Karpas-422 (cell line): Measurements from ENCODE around the gene PPM1E. TPM values are rescaled to one million over a fixed set of nuclear protein-coding genes. Genes with fewer than 3 reads are reported as not detected.

ENCODE experiments used
- DNase-seq: peaks from one replicate; pipeline ENCODE4 v3.0.0-alpha.2; 2015
- H2AFZ ChIP-seq: fragments of 200-600 bp; sonication (generic); 2 replicates; pipeline ENCODE4 v1.6.1; 2014; ENCODE audit warnings: antibody characterized with exemption, low read length, mixed read lengths
- H3K27ac ChIP-seq: fragments of 200-600 bp; sonication (generic); 2 replicates; pipeline ENCODE4 v1.5.1; 2014; ENCODE audit warnings: mild to moderate bottlenecking, low read length, moderate library complexity
- H3K27me3 ChIP-seq: fragments of 200-600 bp; sonication (generic); 2 replicates; pipeline ENCODE4 v1.6.1; 2014; ENCODE audit warnings: low read length, mixed read lengths
- H3K36me3 ChIP-seq: fragments of 200-600 bp; sonication (generic); 2 replicates; pipeline ENCODE4 v1.6.1; 2014; ENCODE audit warnings: low read length, mixed read lengths; ENCODE audit not compliant: insufficient read depth
- H3K4me1 ChIP-seq: fragments of 200-600 bp; sonication (generic); 2 replicates; pipeline ENCODE4 v1.6.1; 2014; ENCODE audit warnings: mild to moderate bottlenecking, low read length, mixed read lengths
- H3K4me2 ChIP-seq: fragments of 200-600 bp; sonication (generic); 2 replicates; pipeline ENCODE4 v1.6.1; 2014; ENCODE audit warnings: low read length, low read depth, mild to moderate bottlenecking; ENCODE audit not compliant: poor library complexity, severe bottlenecking
- H3K4me3 ChIP-seq: fragments of 200-600 bp; sonication (generic); 2 replicates; pipeline ENCODE4 v1.5.1; 2014; ENCODE audit warnings: mild to moderate bottlenecking, antibody characterized with exemption, low read length, mixed read lengths
- H3K79me2 ChIP-seq: fragments of 200-600 bp; sonication (generic); 2 replicates; pipeline ENCODE4 v1.6.1; 2014; ENCODE audit warnings: mild to moderate bottlenecking, low read length, mixed read lengths
- H3K9ac ChIP-seq: fragments of 200-600 bp; sonication (generic); 2 replicates; pipeline ENCODE4 v1.6.0; 2014; ENCODE audit warnings: low read length
- H3K9me2 ChIP-seq: fragments of 200-600 bp; sonication (generic), shearing (Covaris generic); replicated peaks from 2 replicates; pipeline ENCODE4 v1.6.0; 2014; ENCODE audit warnings: mild to moderate bottlenecking, low read length, moderate library complexity; ENCODE audit not compliant: insufficient read depth
- H3K9me3 ChIP-seq: fragments of 300-700, 200-600 bp; sonication (generic); 2 replicates; pipeline ENCODE4 v1.6.1; 2014; ENCODE audit warnings: low read length, mixed read lengths
- H4K20me1 ChIP-seq: fragments of 200-600 bp; sonication (generic); 2 replicates; pipeline ENCODE4 v1.6.1; 2014; ENCODE audit warnings: mild to moderate bottlenecking, antibody characterized with exemption, low read length, low read depth; ENCODE audit not compliant: insufficient read depth
- total RNA-seq: library from RNA; depleted of rRNA; stranded (reverse); fragments of >200 nt; shearing (Covaris generic); gene quantifications from 2 replicates; pipeline ENCODE4 v1.2.3, GENCODE V29; 2014; ENCODE audit warnings: low replicate concordance; rRNA removed

The PPM1E gene
- total RNA-seq = 0.56 and 1.0 TPM in 2 replicates

- Histone ChIP-seq H3K4me3 (peak within 1 kb of the TSS; percentile 77), H2AFZ (peak within 1 kb of the TSS; percentile 95), H3K27me3 (peaks cover 5% of the 10 kb centered on the region; the same call in 1 of the 2 replicates), H3K36me3 (no peaks in the 10 kb centered on the region), H3K4me2 (peak within 1 kb of the TSS; percentile 91), H3K9me2 (no peaks in the 10 kb centered on the region), H3K4me1 (peaks cover 20% of the 10 kb centered on the region), H3K79me2 (no peaks in the 10 kb centered on the region), H3K27ac (no peak within 1 kb of the TSS), H3K9ac (peak within 1 kb of the TSS; percentile 72), H4K20me1 (no peaks in the 10 kb centered on the region), H3K9me3 (no peaks in the 10 kb centered on the region)
- DNase-seq = peak; percentile 76
Measured at GRCh38 chr17:58755577-58756245, at the start of gene PPM1E. TSS of gene PPM1E (plus strand) at chr17:58755854.

GRCh38 chr17:58706351-58707140 is 49.1 kb upstream of the PPM1E start:
- Histone ChIP-seq H3K36me3 (peaks cover 2% of the 10 kb centered on the region), H3K79me2 (no peaks in the 10 kb centered on the region), H3K27ac (no peak overlapping the region), H3K9me2 (no peaks in the 10 kb centered on the region), H3K4me1 (no peaks in the 10 kb centered on the region), H4K20me1 (no peaks in the 10 kb centered on the region), H3K9ac (no peak overlapping the region), H3K4me3 (no peak overlapping the region), H3K27me3 (no peaks in the 10 kb centered on the region), H3K4me2 (no peak overlapping the region), H3K9me3 (no peaks in the 10 kb centered on the region), H2AFZ (no peak overlapping the region)
- DNase-seq = no peak

DNA sequence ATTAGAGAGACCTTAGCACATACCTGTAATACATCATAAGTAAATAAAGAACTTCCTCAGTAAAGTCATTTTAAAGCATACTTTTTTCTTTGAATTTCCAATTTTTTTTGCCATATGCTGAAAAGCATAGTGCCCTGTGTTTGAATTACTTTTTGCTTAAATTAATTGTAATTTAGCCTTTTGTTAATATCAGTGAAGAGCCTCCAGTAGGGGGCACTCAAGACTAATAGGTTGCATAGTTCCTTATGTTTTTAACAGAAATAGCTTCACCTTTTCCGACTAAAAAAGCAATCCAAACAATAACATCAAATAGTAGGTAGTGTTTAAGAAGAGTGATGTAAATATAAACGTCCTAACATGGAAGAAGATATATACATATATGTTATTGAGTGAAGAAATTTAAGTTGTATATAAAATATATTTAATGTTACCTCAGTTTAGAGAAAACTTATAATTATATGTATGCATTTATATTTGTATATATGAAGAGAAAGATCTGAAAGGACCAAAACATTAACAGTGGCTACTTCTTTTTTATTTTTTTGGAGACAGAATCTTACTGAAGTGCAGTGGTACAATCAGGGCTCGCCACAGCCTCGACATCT is 44.6 kb upstream of the PPM1E start:
- no peaks in the 10 kb centered on the region; the same call in none of the 2 replicates for H3K36me3 ChIP-seq
- H3K27ac ChIP-seq = no peak overlapping the region
- H2AFZ ChIP-seq = no peak overlapping the region
- H3K9me2 ChIP-seq = no peaks in the 10 kb centered on the region
- H3K27me3 ChIP-seq = no peaks in the 10 kb centered on the region
- no peak overlapping the region for H3K9ac ChIP-seq
- DNase-seq = peak; percentile 86
- H4K20me1 ChIP-seq = no peaks in the 10 kb centered on the region
- H3K4me3 ChIP-seq = no peak overlapping the region
- no peaks in the 10 kb centered on the region for H3K4me1 ChIP-seq
- no peak overlapping the region for H3K4me2 ChIP-seq
- H3K9me3 ChIP-seq = no peaks in the 10 kb centered on the region
- no peaks in the 10 kb centered on the region for H3K79me2 ChIP-seq

DNA sequence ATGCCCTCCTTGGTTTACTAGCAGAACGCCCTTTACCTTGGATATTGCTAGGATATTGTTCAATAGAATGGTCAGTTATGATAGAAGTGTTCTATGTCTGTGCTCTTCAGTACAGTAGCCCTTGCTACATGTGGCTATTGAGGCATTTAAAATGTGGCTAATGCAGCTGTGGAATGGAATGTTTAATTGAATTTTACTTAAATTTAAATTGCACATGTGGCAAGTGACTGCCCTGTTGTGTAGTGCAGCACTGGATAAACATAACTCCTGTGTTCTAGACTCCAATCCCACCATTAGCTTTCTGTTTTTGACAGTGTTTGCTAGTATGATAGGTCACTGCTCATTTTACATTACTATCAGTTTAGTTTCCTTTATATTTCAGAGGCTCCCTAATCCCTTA is 33.4 kb upstream of the PPM1E start:
- H3K9ac ChIP-seq = no peak overlapping the region
- H3K9me3 ChIP-seq = no peaks in the 10 kb centered on the region
- no peaks in the 10 kb centered on the region for H3K79me2 ChIP-seq
- H3K4me2 ChIP-seq = no peak overlapping the region
- no peaks in the 10 kb centered on the region for H3K9me2 ChIP-seq
- H4K20me1 ChIP-seq = no peaks in the 10 kb centered on the region
- no peak overlapping the region for H2AFZ ChIP-seq
- H3K4me3 ChIP-seq = no peak overlapping the region
- DNase-seq = no peak
- H3K27ac ChIP-seq = no peak overlapping the region
- no peaks in the 10 kb centered on the region for H3K4me1 ChIP-seq
- H3K27me3 ChIP-seq = no peaks in the 10 kb centered on the region
- H3K36me3 ChIP-seq = peaks cover 8% of the 10 kb centered on the region; the same call in 1 of the 2 replicates

DNA sequence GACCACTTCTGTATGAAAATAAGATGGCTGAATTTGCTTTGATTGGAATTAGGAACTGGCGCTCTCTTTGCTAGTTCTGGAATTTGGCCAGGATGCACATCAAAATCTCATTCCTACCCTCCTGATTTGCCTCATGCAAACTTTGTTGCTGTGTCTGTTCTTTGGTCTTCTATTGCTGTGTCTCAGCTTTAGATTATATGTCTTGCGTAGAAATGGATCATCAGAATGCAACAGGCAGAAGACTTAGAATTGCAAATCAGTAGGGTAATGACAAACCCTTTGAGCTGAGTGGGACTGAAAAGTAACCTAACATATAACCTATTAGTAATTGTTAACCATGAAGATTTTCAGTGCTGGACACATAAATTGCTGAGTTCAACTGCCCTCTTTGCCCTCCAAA is 33.0 kb upstream of the PPM1E start:
- Histone ChIP-seq H3K4me3 (no peak overlapping the region), H3K79me2 (no peaks in the 10 kb centered on the region), H3K9ac (no peak overlapping the region), H3K9me2 (no peaks in the 10 kb centered on the region), H3K36me3 (peaks cover 8% of the 10 kb centered on the region; the same call in 1 of the 2 replicates), H2AFZ (no peak overlapping the region), H3K4me1 (no peaks in the 10 kb centered on the region), H3K27ac (no peak overlapping the region), H4K20me1 (no peaks in the 10 kb centered on the region), H3K9me3 (no peaks in the 10 kb centered on the region), H3K27me3 (no peaks in the 10 kb centered on the region), H3K4me2 (no peak overlapping the region)
- no peak for DNase-seq

GRCh38 chr17:58728798-58729197 is 26.9 kb upstream of the PPM1E start:
- no peaks in the 10 kb centered on the region for H3K27me3 ChIP-seq
- H3K9ac ChIP-seq = no peak overlapping the region
- no peak overlapping the region for H3K27ac ChIP-seq
- H3K9me3 ChIP-seq = no peaks in the 10 kb centered on the region
- H4K20me1 ChIP-seq = no peaks in the 10 kb centered on the region
- DNase-seq = no peak
- H2AFZ ChIP-seq = no peak overlapping the region
- no peak overlapping the region for H3K4me3 ChIP-seq
- H3K4me1 ChIP-seq = no peaks in the 10 kb centered on the region
- no peak overlapping the region for H3K4me2 ChIP-seq
- no peaks in the 10 kb centered on the region for H3K9me2 ChIP-seq
- H3K36me3 ChIP-seq = peaks cover 6% of the 10 kb centered on the region; the same call in 1 of the 2 replicates
- H3K79me2 ChIP-seq = no peaks in the 10 kb centered on the region

DNA sequence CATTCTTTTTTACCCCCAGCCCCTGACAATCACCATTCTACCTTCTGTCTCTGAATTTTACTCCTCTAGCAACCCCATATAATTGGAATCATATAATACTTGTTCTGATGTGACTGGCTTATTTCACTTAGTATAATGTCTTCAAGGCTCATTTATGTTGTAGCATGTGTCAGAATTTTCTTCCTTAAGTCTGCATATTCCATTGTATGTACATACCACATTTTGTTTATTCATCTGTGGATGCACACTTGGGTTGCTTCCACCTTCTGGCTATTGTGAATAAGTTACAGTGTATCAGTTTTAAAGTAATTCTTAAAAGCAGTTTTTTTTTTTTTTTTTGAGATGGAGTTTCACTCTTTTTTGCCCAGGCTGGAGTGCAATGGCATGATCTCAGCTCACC is 24.7 kb upstream of the PPM1E start:
- no peak for DNase-seq
- Histone ChIP-seq H3K4me2 (no peak overlapping the region), H3K79me2 (no peaks in the 10 kb centered on the region)

DNA sequence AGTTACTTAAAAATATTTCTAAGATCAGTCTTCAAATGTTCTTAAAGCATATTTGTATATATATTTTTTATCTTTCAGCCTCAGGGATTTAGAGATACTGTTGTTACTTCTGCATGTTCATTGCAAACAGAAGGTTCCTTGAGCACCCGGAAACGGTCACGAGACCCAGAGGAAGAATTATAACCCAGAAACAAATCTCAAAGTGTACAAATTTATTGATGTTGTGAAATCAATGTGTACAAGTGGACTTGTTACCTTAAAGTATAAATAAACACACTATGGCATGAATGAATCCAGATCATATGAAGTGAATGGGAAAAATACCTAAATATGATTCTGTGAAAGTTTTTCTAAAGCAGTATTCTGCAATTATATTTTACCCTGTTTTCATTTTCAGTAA is 21.6 kb upstream of the PPM1E start:
- H3K27me3 ChIP-seq = no peaks in the 10 kb centered on the region
- no peak overlapping the region for H3K27ac ChIP-seq
- H3K4me3 ChIP-seq = no peak overlapping the region
- H3K4me2 ChIP-seq = no peak overlapping the region
- H3K9ac ChIP-seq = no peak overlapping the region
- no peak overlapping the region for H2AFZ ChIP-seq
- no peaks in the 10 kb centered on the region for H3K36me3 ChIP-seq
- no peaks in the 10 kb centered on the region for H3K4me1 ChIP-seq
- no peaks in the 10 kb centered on the region for H3K9me3 ChIP-seq
- H3K9me2 ChIP-seq = no peaks in the 10 kb centered on the region
- H4K20me1 ChIP-seq = no peaks in the 10 kb centered on the region
- DNase-seq = no peak
- no peaks in the 10 kb centered on the region for H3K79me2 ChIP-seq

More for the DNA sequence above, 24.7 kb upstream of the PPM1E start:
- Histone ChIP-seq H2AFZ (no peak overlapping the region), H3K4me3 (no peak overlapping the region), H3K4me1 (no peaks in the 10 kb centered on the region), H3K9ac (no peak overlapping the region), H3K36me3 (no peaks in the 10 kb centered on the region), H3K27ac (no peak overlapping the region), H4K20me1 (no peaks in the 10 kb centered on the region), H3K9me2 (no peaks in the 10 kb centered on the region), H3K27me3 (no peaks in the 10 kb centered on the region), H3K9me3 (no peaks in the 10 kb centered on the region)
